PC-9 (cell line): ENCODE measurements around the gene PLCE1. TPM values are rescaled to one million over a fixed set of nuclear protein-coding genes. Genes with fewer than 3 reads are reported as not detected.

Experiments
- BruUV-seq: library from RNA; stranded (reverse); fragments of 400-500 nt; replicated peaks from 2 replicates; lab custom pipeline; 2021; lab: Mats Ljungman, UMichigan
- CTCF ChIA-PET: fragments of 300-600 bp; sonication (Branson Sonifier 250); formaldehyde crosslinking; loops from one replicate; lab custom pipeline; 2022; ENCODE audit warnings: antibody characterized with exemption; lab: Charles Lee
- POLR2A ChIA-PET: fragments of 300-600 bp; sonication (Branson Sonifier 250); formaldehyde crosslinking; loops from one replicate; lab custom pipeline; 2022; ENCODE audit warnings: antibody characterized with exemption; ENCODE audit not compliant: unreplicated experiment; lab: Charles Lee
- DNase-seq, 2 experiments: peaks; one replicate each; pipeline versions ENCODE4 v3.0.0 to v3.0.0-alpha.2; 2015 to 2022; ENCODE audit warnings: mixed read lengths in 1 of 2
- H2AFZ ChIP-seq: fragments of 200-600 bp; sonication (generic); 2 replicates; pipeline ENCODE4 v1.8.1; 2017; ENCODE audit warnings: antibody characterized with exemption
- H3F3A ChIP-seq: fragments of 200-600 bp; sonication (generic); 2 replicates; pipeline ENCODE4 v1.8.1; 2017; ENCODE audit warnings: antibody characterized with exemption, mild to moderate bottlenecking, low read depth; ENCODE audit not compliant: insufficient read depth
- H3K27ac ChIP-seq: fragments of 200-600 bp; sonication (generic); 2 replicates; pipeline ENCODE4 v1.6.1; 2016; ENCODE audit warnings: mixed run types
- H3K27me3 ChIP-seq: fragments of 200-600 bp; sonication (generic); 2 replicates; pipeline ENCODE4 v1.6.1; 2016; ENCODE audit warnings: low read depth, mixed run types; ENCODE audit not compliant: insufficient read depth
- H3K36me3 ChIP-seq: fragments of 200-600 bp; sonication (generic); 2 replicates; pipeline ENCODE4 v1.6.1; 2016; ENCODE audit warnings: low read depth, mixed run types
- H3K4me1 ChIP-seq: fragments of 200-600 bp; sonication (generic); replicated peaks from 2 replicates; pipeline ENCODE4 v1.6.1; 2016; ENCODE audit warnings: mixed run types; ENCODE audit not compliant: insufficient read depth
- H3K4me2 ChIP-seq: fragments of 200-600 bp; sonication (generic); 2 replicates; pipeline ENCODE4 v1.6.1; 2017; ENCODE audit warnings: mixed run types
- H3K4me3 ChIP-seq: fragments of 200-600 bp; sonication (generic); 2 replicates; pipeline ENCODE4 v1.6.1; 2016; ENCODE audit warnings: mixed run types
- H3K79me2 ChIP-seq: fragments of 200-600 bp; sonication (generic); 2 replicates; pipeline ENCODE4 v1.6.1; 2017; ENCODE audit warnings: low read depth, mixed run types
- H3K9me2 ChIP-seq: fragments of 200-600 bp; sonication (generic); 2 replicates; pipeline ENCODE4 v1.8.1; 2017; ENCODE audit warnings: mild to moderate bottlenecking; ENCODE audit not compliant: insufficient read depth
- H3K9me3 ChIP-seq: fragments of 200-600 bp; sonication (generic); 2 replicates; pipeline ENCODE4 v1.8.1; 2016; ENCODE audit warnings: low read depth; ENCODE audit not compliant: insufficient read depth
- H4K20me1 ChIP-seq: fragments of 200-600 bp; sonication (generic); 2 replicates; pipeline ENCODE4 v1.8.1; 2017; ENCODE audit not compliant: insufficient read depth
- EZH2 ChIP-seq: fragments of 200-600 bp; sonication (generic); IDR thresholded peaks from 2 replicates; pipeline ENCODE4 v1.8.0; 2017; ENCODE audit warnings: antibody characterized with exemption, low read depth
- intact Hi-C: fragments of 100-400 bp; cut with micrococcal nuclease; formaldehyde crosslinking; loops from one replicate; pipeline ENCODE4 v1.10.0; 2022; ENCODE audit not compliant: unreplicated experiment
- total RNA-seq: library from RNA; stranded (reverse); gene quantifications from 2 replicates; pipeline ENCODE4 v1.2.3, GENCODE V29; 2021
- TF ChIP-seq, protein P1 (sequence below): fragments of 200-600 bp; sonication (generic); conservative IDR thresholded peaks from 2 replicates; pipeline ENCODE4 v1.6.1; 2017; ENCODE audit warnings: mixed run types, antibody characterized with exemption, mild to moderate bottlenecking, moderate library complexity

Gene PLCE1
- total RNA-seq, 1 experiment from 2014 or later, result 15.2 TPM

DNA sequence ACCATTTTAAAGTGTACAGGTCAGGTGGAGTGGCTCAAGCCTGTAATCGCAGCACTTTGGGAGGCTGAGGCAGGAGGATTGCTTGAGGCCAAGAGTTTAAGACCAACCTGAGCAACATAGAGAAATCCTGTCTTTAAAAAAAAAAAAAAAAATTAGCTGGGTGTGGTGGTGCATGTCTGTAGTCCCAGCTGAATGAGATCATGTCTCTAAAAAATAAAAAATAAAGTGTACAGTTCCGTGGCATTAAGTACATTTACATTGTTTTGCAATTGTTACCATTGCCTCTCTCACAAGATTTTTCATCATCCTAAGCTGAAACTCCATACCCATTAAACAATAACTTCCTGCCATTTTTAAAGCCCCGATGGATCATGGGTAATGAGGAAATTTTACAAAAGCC is 20.6 kb downstream of the PLCE1 start:
- peak overlapping the region; percentile 53 for H3K27ac ChIP-seq
- no peaks in the 10 kb centered on the region; the same call in 1 of the 2 replicates for H3K36me3 ChIP-seq
- no peaks in the 10 kb centered on the region for H3K27me3 ChIP-seq
- peaks cover 5% of the 10 kb centered on the region; the same call in 1 of the 2 replicates for H3K79me2 ChIP-seq
- intact Hi-C loops, result no loop called here
- ChIA-PET POLR2A (no interaction called here), CTCF (no interaction called here)
- no peaks in the 10 kb centered on the region for H4K20me1 ChIP-seq
- peaks cover 65% of the 10 kb centered on the region for H3K4me1 ChIP-seq
- no peaks in the 10 kb centered on the region for H3K9me3 ChIP-seq
- no peaks in the 10 kb centered on the region for H3K9me2 ChIP-seq
- DNase-seq, result no peak
- no peak overlapping the region for H3K4me3 ChIP-seq
- H3K4me2 ChIP-seq, result no peak overlapping the region
- no peak for TF ChIP-seq EZH2
- TF ChIP-seq, protein P1, sequence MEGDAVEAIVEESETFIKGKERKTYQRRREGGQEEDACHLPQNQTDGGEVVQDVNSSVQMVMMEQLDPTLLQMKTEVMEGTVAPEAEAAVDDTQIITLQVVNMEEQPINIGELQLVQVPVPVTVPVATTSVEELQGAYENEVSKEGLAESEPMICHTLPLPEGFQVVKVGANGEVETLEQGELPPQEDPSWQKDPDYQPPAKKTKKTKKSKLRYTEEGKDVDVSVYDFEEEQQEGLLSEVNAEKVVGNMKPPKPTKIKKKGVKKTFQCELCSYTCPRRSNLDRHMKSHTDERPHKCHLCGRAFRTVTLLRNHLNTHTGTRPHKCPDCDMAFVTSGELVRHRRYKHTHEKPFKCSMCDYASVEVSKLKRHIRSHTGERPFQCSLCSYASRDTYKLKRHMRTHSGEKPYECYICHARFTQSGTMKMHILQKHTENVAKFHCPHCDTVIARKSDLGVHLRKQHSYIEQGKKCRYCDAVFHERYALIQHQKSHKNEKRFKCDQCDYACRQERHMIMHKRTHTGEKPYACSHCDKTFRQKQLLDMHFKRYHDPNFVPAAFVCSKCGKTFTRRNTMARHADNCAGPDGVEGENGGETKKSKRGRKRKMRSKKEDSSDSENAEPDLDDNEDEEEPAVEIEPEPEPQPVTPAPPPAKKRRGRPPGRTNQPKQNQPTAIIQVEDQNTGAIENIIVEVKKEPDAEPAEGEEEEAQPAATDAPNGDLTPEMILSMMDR, result no peak
- H2AFZ ChIP-seq, result no peak overlapping the region
- peaks cover 11% of the 10 kb centered on the region for H3F3A ChIP-seq
- BruUV-seq, result no TSS peak

- intact Hi-C loops, result no loop called here
- H3F3A ChIP-seq, result peaks cover 5% of the 10 kb centered on the region
- no peak overlapping the region for H3K4me3 ChIP-seq
- no peaks in the 10 kb centered on the region for H3K9me3 ChIP-seq
- no peaks in the 10 kb centered on the region for H3K36me3 ChIP-seq
- CTCF ChIA-PET, result no interaction called here
- H3K27me3 ChIP-seq, result no peaks in the 10 kb centered on the region
- peak overlapping the region; percentile 52 for H3K4me2 ChIP-seq
- H2AFZ ChIP-seq, result no peak overlapping the region
- H3K9me2 ChIP-seq, result no peaks in the 10 kb centered on the region
- H3K4me1 ChIP-seq, result peaks cover 49% of the 10 kb centered on the region
- DNase-seq, result no peak
- no peaks in the 10 kb centered on the region for H4K20me1 ChIP-seq
- no peak for TF ChIP-seq EZH2
- TF ChIP-seq, protein P1, result no peak
- POLR2A ChIA-PET, result no interaction called here
- BruUV-seq, result no TSS peak
- H3K79me2 ChIP-seq, result peaks cover 5% of the 10 kb centered on the region; the same call in 1 of the 2 replicates
- peak overlapping the region; percentile 39 for H3K27ac ChIP-seq
Measured at GRCh38 chr10:94016727-94017714, 23.3 kb downstream of the PLCE1 start.

DNA sequence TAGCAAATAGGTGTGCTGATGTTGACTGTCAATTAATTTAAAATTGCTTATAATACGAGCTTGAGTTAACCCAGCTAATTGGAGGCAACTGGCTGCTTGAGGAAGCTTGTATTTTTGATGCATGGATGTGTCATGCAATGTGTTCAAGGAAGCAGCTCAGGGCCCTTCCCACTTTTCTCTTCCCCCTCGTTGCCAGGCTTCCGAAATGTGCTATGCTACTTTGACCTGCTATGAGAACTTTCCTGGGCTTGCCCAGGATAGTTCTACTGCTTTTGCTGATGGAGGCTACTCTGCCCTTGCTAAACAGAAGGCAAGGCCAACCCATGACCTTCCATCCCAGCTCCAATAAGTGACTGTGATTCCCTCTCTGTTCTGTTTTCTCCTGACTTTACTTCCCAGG is 24.4 kb downstream of the PLCE1 start:
- peaks cover 38% of the 10 kb centered on the region for H3K4me1 ChIP-seq
- no peaks in the 10 kb centered on the region for H4K20me1 ChIP-seq
- peaks cover 5% of the 10 kb centered on the region for H3F3A ChIP-seq
- H3K36me3 ChIP-seq, result no peaks in the 10 kb centered on the region
- no TSS peak for BruUV-seq
- H3K27me3 ChIP-seq, result no peaks in the 10 kb centered on the region
- no peak overlapping the region for H2AFZ ChIP-seq
- no peak for DNase-seq
- H3K79me2 ChIP-seq, result peaks cover 5% of the 10 kb centered on the region; the same call in 1 of the 2 replicates
- CTCF ChIA-PET, result interaction anchor here (0.6 kb wide), 1 partner anchor 12 kb away, joined by 5 read pairs; no protein-coding TSS in a partner anchor
- H3K27ac ChIP-seq, result no peak overlapping the region
- no peak overlapping the region for H3K4me3 ChIP-seq
- H3K4me2 ChIP-seq, result no peak overlapping the region
- TF ChIP-seq, protein P1, result no peak
- TF ChIP-seq EZH2, result no peak
- POLR2A ChIA-PET, result no interaction called here
- no peaks in the 10 kb centered on the region for H3K9me2 ChIP-seq
- intact Hi-C loops, result no loop called here
- no peaks in the 10 kb centered on the region for H3K9me3 ChIP-seq
